Stomach (tissue), 4 donors: ENCODE results near the gene LAGE3.

ENCODE experiments used
- EP300 ChIP-seq: sonication (generic); formaldehyde crosslinking; IDR thresholded peaks from one replicate; pipeline ENCODE4 v1.6.1; 2017; ENCODE audit warnings: antibody characterized with exemption
- POLR2A ChIP-seq, 4 donors: fragments of 450-650 bp; IDR thresholded peaks; one replicate each; pipeline ENCODE4 v1.6.1; 2016; ENCODE audit warnings: antibody characterized with exemption in 4 of 4, control low read depth in 2 of 4, mild to moderate bottlenecking in 1 of 4, moderate library complexity in 1 of 4
- POLR2AphosphoS5 ChIP-seq, 3 donors: sonication (generic); formaldehyde crosslinking; IDR thresholded peaks; one replicate each; pipeline ENCODE4 v1.6.1; 2016; ENCODE audit warnings: antibody characterized with exemption in 3 of 3
- TF ChIP-seq, protein P1 (sequence below), 7 experiments: fragments of 450-650 bp in 4 of 7; fragments of 200-600 bp in 3 of 7; sonication (generic) in 3 of 7; IDR thresholded peaks; one replicate each; pipeline ENCODE4 v1.5.1; 2016 to 2019; ENCODE audit warnings: antibody characterized with exemption in 7 of 7, control low read depth in 2 of 7, mild to moderate bottlenecking in 1 of 7

DNA sequence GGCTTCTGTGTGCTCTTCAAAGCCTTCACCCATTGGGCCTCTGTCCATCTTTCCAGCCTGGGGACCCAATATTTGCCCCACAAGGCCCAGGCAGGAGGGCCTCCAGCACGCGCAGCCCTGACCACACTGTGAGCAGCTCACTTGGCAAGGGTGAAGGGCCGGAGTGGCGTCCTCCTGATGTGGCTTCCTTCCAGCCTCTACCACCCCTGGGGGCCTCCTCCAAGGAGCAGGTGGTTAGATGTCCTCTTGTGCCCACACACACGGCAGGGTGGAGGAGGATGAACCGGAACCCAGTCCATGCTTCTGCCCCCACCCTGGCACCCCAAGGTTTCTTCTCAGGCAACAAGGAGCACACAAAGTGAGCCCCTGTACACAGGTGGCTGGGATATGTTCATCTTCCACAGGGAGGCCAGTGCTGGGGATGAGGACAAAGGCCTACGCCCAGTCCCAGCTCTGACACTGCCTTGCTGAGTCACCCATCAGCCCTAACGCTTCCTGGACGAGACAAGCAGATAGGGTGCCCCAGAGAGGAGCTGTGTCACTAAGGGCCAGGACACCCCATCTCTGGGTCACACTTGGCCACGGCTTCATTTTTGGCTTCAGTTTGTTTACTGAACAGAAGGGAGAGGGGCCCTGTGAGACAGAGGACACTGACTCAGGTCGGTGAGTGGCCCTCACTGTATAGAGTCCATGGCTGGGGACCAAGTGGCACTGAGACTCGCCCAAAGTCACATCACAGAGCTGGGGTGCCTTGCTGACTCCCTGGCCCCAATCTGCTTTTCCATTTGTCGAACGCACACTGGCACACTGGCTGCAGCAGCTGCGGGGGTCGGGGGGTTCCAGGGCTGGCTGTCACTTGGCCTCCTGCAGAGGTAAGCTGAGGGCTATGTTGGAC, 5.4 kb upstream of the LAGE3 start:
- TF ChIP-seq, protein P1, sequence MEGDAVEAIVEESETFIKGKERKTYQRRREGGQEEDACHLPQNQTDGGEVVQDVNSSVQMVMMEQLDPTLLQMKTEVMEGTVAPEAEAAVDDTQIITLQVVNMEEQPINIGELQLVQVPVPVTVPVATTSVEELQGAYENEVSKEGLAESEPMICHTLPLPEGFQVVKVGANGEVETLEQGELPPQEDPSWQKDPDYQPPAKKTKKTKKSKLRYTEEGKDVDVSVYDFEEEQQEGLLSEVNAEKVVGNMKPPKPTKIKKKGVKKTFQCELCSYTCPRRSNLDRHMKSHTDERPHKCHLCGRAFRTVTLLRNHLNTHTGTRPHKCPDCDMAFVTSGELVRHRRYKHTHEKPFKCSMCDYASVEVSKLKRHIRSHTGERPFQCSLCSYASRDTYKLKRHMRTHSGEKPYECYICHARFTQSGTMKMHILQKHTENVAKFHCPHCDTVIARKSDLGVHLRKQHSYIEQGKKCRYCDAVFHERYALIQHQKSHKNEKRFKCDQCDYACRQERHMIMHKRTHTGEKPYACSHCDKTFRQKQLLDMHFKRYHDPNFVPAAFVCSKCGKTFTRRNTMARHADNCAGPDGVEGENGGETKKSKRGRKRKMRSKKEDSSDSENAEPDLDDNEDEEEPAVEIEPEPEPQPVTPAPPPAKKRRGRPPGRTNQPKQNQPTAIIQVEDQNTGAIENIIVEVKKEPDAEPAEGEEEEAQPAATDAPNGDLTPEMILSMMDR (IDR thresholded peaks at IDR 0.05): no peak
- no peak for TF ChIP-seq EP300
- TF ChIP-seq POLR2A (IDR thresholded peaks at IDR 0.05): no peak
- TF ChIP-seq POLR2AphosphoS5 (IDR thresholded peaks at IDR 0.05): no peak
